ENCODE measurements around the gene DEFB119. TPM values are rescaled to one million over a fixed set of nuclear protein-coding genes. Genes with fewer than 3 reads are reported as not detected.

DEFB119 gene
- total RNA-seq, 6 experiments from 2014 or later: not detected

GRCh38 chr20:31418307-31418706 is 27.9 kb upstream of the DEFB119 start:
- Histone ChIP-seq H3K4me1 (no peaks in the 10 kb centered on the region), H3K4me3 (no peak overlapping the region), H3K36me3 (no peaks in the 10 kb centered on the region), H3K27me3 (no peaks in the 10 kb centered on the region), H3K9me3 (no peaks in the 10 kb centered on the region), H3K27ac (no peak overlapping the region)
- 61% methylated on average over 5 of the region's 7 CpGs for WGBS (ENCODE audit: insufficient coverage, low coverage, low lambda C conversion rate, missing lambda C conversion rate)
- intact Hi-C loops (cut with DNase I): no loop called here
- ATAC-seq (no peak), DNase-seq (no peak)
- TF ChIP-seq CTCF (IDR thresholded peaks at IDR 0.05) (no peak), POLR2A (IDR thresholded peaks at IDR 0.05) (no peak)

GRCh38 chr20:31415653-31416052 is 25.3 kb upstream of the DEFB119 start:
- Histone ChIP-seq H3K36me3 (no peaks in the 10 kb centered on the region), H3K4me1 (no peaks in the 10 kb centered on the region), H3K9me3 (no peaks in the 10 kb centered on the region), H3K4me3 (no peak overlapping the region), H3K27me3 (no peaks in the 10 kb centered on the region), H3K27ac (no peak overlapping the region)
- ATAC-seq: no peak
- no peak for DNase-seq
- 71% methylated on average over 2 of the region's 2 CpGs for WGBS (ENCODE audit: insufficient coverage, low coverage, low lambda C conversion rate, missing lambda C conversion rate)
- intact Hi-C loops (cut with DNase I): no loop called here
- no peak for TF ChIP-seq POLR2A (IDR thresholded peaks at IDR 0.05)
- no peak for TF ChIP-seq CTCF (IDR thresholded peaks at IDR 0.05)

- H3K36me3 ChIP-seq: no peaks in the 10 kb centered on the region
- no peaks in the 10 kb centered on the region for H3K4me1 ChIP-seq
- no peaks in the 10 kb centered on the region for H3K9me3 ChIP-seq
- TF ChIP-seq POLR2A (IDR thresholded peaks at IDR 0.05) (no peak), CTCF (IDR thresholded peaks at IDR 0.05) (no peak)
- ATAC-seq (no peak), DNase-seq (no peak)
- intact Hi-C loops (cut with DNase I): no loop called here
- WGBS (ENCODE audit: insufficient coverage, low coverage, low lambda C conversion rate, missing lambda C conversion rate): 45% methylated on average over 6 of the region's 6 CpGs
- H3K27me3 ChIP-seq: no peaks in the 10 kb centered on the region
- no peak overlapping the region for H3K4me3 ChIP-seq
- H3K27ac ChIP-seq: no peak overlapping the region
Observed at GRCh38 chr20:31414381-31414780, 24.0 kb upstream of the DEFB119 start.

- Histone ChIP-seq H3K27ac (no peak overlapping the region), H3K4me1 (no peaks in the 10 kb centered on the region), H3K27me3 (no peaks in the 10 kb centered on the region), H3K4me3 (no peak overlapping the region), H3K9me3 (no peaks in the 10 kb centered on the region), H3K36me3 (no peaks in the 10 kb centered on the region)
- DNase-seq (no peak), ATAC-seq (no peak)
- WGBS (ENCODE audit: insufficient coverage, low coverage, low lambda C conversion rate, missing lambda C conversion rate): 24% methylated on average over 1 of the region's 1 CpG
- TF ChIP-seq POLR2A (IDR thresholded peaks at IDR 0.05) (no peak), CTCF (IDR thresholded peaks at IDR 0.05) (no peak)
- intact Hi-C loops (cut with DNase I): no loop called here
Observed at GRCh38 chr20:31410011-31410410, 19.6 kb upstream of the DEFB119 start.

- intact Hi-C loops (cut with DNase I): no loop called here
- WGBS (ENCODE audit: insufficient coverage, low coverage, low lambda C conversion rate, missing lambda C conversion rate): 25% methylated on average over 3 of the region's 3 CpGs
- no peaks in the 10 kb centered on the region for H3K4me1 ChIP-seq
- DNase-seq (no peak), ATAC-seq (no peak)
- no peaks in the 10 kb centered on the region for H3K9me3 ChIP-seq
- TF ChIP-seq POLR2A (IDR thresholded peaks at IDR 0.05) (no peak), CTCF (IDR thresholded peaks at IDR 0.05) (no peak)
- no peak within 1 kb of the TSS for H3K27ac ChIP-seq
- H3K27me3 ChIP-seq: no peaks in the 10 kb centered on the region
- no peak within 1 kb of the TSS for H3K4me3 ChIP-seq
- H3K36me3 ChIP-seq: no peaks in the 10 kb centered on the region
Observed at GRCh38 chr20:31406115-31406514, 15.7 kb upstream of the DEFB119 start, which contains the start of gene DEFB121. Gene DEFB121, minus strand, starts transcription at chr20:31406215. Its CDS starts 63 bp downstream, at chr20:31406152.
